HG03139 (cell line): ENCODE measurements around the gene POFUT1.
"Not testable (repeated sequence)": the region's sequence is repeated elsewhere in the genome, so short reads cannot be mapped to it uniquely, and the experiment has no call there.

Experiments
- ATAC-seq: cut with Tn5 transposase; IDR thresholded peaks from one replicate; pipeline ENCODE4 v1.9.1; 2021; ENCODE audit not compliant: unreplicated experiment

Gene POFUT1

DNA sequence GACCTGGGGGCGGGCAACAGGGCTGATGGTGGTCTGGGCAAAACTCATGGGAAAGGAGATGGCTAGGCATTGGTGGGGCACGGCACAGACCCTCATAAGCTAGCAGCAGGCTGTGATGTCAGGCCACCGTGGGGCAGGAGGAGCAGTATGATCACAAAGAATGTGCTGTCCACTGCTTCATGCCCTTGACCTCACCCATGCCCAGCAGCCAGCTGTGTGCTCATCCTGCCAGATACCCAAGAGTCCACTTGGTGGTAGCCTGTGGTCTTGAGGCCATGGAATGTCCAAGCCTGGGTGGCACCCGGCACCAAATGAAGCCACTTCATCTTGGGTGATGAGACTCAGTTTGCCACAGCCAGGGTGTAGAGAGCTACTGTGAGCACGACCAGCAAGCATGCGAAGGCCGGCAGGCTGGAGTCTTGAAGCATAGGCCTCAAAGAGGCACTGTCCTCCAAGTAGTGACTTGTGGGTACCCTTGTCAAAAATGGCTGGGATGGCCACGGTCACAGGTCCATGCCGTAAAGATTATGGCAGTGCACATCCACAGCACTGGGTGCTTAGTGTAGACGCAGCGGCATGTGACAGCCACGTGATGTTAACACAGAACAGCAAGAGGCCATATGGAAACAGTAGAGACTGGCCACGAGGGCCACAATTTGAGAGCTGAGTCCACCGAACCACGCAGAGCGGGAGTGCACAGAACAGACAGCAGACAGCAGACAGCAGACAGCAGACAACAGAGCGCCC, 19.1 kb upstream of the POFUT1 start:
- no peak for ATAC-seq

DNA sequence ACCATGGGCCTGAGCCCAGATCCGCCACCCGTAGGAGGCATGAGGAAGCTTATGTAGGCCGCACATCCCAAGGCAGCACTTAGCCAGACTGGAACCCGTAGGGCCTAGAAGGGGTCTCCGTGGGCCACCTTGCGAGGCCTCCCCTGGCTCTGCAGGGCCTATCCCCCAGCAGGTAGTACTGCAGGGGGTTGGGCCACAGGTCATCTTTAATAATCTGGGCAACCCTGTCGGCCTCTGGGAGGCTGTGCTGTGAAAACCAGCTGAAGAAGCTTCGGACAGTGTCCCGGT, 18.6 kb upstream of the POFUT1 start:
- ATAC-seq = no peak

DNA sequence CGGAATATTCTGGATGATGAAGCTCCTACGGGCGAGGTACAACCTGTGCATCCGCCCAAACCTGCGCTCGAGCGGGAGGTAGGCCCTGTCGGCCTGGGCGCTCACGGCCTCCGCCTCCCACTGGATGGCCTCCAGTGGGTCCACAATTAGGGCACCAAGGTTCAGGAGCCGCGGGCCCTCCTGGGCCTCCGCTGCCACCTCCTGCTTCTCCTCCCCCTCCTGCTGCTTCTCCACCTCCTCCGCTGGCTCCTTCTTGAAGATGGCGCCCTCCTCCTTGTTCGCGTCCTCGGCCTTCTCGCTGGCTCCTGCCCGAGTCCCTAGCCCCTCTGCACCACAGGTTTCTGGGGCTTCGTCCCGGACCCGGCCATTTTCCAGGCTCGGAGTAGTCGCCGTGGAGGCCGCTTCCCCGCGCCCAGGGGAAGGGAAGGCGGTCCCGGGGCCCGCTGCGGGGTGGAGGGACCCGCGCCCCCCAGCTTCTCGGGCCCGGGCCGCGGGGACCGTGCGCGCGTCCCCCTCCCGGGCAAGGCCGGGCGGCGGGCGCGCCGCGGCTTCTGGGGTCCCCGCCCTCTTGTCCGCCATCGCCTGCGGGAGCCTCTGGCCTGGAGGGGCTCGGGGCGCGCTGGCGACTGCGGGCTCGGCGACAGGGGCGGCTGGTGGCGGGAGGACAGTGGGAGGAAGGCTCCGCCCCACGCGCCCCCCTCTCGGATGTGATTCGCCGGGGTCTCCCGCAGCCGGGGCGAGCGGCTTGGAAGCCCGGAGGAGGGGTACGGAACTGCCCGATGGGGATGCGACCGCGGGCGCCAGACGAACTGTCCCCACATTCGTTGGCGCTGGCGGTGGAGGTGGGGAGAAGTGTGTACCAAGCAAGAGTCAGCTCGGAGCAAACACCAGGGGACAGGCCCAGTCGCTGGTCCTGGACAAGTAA, 17.7 kb upstream of the POFUT1 start:
- no peak for ATAC-seq

DNA sequence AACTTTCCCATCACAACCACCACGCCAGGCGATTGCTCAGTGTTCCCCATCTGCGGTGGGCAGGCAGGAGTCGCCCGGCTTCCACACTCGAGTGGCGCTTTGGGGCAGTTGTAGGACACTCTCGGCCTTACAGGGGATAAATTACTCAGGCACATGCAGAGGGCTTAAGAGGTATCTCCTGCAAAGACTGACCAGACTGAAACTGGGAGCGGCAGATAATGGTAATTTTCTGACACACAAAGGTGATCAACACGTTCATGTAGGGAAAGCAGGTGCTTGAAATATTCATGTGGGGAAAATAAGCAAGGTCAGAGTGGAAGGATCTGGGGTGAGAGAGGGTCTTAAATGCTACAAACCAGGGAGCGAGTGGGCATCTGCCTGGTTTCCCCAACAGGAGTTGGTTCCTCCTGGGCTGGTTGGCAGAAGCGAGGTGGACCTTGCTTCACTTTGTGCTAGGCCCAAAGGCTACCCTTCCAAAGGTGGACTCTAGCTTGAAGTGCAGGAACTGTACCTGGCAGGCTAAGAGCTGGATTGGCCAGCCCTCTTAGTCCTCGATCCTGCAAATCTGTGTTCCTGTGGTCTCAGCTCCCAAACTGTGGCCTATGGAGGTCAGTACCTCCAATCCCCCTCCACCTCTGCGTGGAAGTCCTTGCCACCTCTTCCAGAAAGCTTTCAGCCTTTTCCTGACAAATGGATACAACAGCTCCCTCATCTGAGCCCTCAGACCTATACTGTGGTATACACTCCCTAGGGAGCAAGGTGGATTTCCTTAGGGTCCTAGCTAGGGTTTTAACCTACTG, 16.9 kb upstream of the POFUT1 start:
- ATAC-seq = no peak

DNA sequence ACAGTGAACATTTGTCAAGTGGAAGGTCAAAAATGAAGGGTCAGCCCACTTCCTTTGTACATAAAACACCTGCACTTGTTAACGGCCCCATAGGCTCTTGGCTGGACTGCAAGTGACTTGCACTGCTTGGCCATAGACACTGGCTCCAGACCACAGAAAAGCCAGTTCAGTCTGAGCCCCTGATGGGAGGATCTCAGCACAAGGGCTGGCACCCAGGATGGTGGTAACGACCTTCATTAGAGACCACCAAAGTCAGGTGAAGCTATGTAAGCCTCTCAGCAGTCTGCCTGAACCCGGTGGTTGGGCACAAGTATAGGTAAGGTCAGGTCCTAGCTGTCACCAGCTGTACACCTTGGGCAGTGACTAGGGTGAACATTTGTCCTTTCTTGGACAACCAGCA, 16.3 kb upstream of the POFUT1 start:
- no peak for ATAC-seq

DNA sequence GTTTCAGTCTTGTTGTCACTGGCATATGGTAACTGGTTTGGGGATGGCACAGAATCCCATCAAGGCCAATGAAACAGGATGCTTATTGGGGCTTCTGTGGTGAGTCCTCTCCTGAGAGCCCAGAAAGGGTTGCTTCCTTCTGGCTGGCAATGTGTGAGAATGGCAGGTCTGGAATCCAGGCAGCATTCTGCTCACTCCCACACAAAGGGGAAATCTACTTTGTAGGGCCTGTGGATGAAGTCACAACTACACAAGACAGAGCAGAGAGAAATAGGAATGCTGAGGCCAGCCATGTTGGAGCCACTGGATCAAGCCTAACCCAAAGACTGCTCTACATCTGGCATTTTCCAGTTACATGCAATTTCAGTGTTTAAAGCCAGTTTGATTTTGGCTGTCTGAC, 15.8 kb upstream of the POFUT1 start:
- no peak for ATAC-seq

DNA sequence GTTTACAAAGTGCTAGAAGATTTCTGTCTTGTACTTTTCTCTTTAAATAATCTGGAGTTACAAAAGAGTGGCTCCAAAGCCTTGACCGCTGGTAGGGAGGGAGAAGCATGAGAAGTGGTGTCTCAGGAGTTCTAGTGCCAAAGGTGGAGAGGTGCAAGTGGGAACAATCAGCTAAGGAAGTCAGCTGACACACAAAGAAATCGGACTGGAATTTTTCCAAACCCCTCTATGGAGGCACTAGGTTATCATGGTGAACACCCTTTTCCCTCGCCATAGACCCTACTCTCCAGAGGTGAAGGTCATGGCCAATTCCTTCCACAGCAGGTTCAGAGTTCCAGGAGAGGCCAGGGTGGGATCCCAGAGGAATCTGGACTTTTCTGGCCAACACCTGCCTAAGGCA, 15.0 kb upstream of the POFUT1 start:
- ATAC-seq = no peak

DNA sequence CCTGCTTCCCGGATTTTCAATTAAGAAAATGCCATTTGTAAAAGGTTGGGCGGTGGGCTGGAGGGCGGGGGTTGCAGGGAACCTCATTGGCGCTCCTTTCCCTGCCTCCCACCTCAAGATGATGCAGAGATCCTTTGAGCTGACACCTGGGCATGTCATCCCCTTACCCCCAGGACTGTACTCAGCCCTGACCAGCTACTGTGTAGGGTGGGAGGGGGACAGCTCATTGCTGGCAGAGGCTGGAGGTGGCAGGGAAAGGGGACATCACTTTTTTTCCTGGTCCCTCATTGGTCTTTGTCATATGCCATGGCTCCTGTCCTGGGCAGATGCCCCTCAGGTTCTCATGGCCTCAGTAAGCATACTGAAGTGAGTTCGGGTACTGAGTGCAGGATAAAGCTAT, 14.3 kb upstream of the POFUT1 start:
- ATAC-seq = not testable (repeated sequence)

DNA sequence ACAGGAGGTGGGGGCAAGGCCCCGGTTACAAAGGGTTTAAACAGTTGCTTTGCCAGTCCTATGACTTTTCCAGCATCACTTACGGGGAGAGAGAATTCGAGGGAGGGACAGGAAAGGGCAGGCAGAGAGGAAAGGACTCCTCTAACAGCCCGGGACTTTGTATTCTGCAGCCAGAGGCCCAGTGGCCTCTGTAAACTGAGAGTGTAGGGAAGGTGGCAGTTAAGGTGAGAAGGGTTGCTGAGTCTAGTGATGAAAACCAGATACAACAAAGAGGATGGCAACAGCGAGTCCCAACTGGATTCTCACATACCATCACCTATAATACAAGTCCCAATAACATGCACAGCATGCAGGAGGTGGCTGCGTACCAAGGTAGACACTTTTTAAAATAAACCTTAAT, 13.7 kb upstream of the POFUT1 start:
- no peak for ATAC-seq

DNA sequence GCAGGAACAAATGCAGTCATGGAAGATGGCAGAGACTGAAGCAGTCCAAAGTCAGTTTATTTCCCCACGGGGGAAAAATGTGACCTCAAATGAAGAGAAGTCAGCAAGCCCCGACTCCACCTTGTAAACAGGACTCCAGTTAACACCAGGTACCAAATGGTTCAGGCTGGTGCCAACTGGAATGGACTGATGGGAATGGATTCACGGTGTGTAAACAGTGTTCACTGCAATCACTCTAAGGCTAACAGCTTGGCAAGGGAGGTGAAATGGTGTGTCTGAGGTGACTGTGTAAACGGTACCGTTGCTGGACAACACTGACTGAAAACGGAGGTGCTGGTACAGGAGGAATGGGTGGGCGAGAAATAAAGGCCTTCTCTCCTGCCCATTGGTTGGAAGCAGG, 12.1 kb upstream of the POFUT1 start:
- ATAC-seq = no peak

DNA sequence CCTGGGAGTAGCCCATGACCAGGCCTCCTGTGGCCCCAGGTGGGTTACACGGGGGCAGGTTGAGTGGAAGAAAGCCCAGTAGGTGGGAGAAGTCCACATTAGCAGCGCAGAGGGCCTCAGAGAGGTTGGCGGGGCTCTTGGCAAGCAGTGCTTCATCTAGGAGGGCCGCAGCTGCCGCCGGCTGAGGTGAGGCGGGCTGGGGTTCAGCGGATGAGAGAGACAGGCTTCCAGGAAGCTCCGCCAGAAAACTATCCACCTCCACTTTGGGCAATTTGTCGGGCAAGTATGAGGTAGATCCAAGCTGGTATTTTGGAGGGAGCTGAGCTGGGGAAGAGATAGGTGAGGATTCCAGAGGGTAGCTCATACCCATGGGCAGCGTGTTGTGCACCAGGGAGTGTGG, 11.1 kb upstream of the POFUT1 start:
- ATAC-seq = not testable (repeated sequence)

DNA sequence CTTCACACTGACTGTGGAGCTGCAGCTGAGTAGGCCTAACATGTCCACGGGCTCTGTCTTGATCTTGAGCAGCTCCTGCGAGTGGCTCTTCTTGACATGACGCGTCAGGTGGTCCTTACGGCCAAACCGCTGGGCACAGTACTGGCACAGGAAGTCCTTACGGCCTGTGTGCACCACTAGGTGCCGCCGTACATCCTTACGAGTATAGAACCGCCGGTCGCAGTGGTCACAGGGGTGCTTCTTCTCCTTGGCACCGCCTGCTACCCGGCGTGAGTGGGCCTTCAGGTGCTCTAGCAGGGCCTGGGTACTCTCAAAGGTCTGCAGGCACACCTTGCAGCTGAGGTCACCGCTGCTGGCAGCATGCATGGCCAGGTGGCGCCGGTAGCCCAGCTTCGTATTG, 10.5 kb upstream of the POFUT1 start:
- ATAC-seq = not testable (repeated sequence)

DNA sequence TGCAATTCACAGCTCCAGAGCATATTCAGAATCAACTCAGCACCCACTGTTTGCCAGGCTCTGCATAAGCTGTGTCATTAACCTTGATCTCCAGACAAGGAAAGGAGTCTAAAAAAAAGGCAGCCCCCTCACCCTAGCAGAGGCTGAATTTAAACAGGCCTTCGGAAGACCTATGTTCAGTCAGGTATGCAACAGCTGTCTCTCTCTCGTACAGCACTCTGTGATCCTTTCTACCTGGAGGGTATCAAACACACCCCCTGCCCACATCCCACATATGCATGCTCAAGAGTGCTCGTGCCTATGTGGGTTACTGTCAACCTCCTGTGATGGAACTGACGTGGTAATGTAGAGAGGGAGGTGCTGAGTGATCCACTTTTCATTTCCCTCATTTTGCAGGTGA, 8.7 kb upstream of the POFUT1 start:
- no peak for ATAC-seq

DNA sequence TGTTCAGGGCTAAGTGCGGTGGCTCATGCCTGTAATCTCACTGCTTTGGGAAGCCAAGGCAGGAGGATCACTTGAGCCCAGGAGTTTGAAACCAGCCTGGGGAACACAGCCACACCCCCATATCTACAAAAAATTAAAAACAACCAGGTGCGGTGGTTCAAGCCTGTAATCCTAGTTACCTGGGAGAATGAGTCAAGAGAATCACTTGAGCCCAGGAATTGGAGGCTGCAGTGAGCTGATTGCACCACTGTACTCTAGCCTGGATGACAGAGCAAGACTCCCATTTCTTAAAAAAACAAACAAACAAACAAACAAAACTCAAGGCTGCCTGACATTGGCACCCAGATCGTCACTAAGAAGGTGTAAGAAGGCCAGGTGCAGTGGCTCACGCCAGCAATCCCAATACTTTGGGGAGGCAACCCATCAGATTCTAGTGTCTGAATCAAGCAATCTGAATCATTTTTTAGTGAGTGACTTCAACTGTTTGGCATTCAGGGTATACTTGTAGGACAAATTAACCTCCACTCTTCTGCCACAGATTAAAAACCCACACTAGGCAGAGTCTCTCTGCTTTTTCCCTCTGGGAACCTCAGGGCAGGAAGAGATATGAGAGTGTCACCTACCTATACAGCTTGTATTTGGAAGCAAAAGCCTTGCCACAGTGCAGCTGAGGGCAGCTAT, 6.2 kb upstream of the POFUT1 start:
- no peak for ATAC-seq

DNA sequence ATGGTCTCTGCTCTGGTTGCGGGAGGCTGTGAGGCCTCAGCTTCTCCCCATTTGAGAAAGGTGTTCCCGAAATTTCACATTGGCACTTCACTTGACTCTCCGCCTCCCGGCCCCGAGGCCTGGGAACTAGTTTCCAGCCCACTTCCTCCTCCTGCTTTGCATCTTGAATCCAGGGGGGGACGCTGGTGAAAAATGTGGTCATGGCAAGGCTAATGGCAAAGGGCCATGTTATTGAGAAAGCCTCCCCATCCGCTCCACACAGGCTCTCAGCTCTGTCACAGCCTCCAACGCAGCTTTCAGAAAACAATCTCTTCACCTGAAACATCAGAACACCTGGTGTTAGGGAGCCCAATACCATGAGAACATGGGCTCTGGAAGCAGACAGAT, 5.7 kb upstream of the POFUT1 start:
- ATAC-seq = no peak

DNA sequence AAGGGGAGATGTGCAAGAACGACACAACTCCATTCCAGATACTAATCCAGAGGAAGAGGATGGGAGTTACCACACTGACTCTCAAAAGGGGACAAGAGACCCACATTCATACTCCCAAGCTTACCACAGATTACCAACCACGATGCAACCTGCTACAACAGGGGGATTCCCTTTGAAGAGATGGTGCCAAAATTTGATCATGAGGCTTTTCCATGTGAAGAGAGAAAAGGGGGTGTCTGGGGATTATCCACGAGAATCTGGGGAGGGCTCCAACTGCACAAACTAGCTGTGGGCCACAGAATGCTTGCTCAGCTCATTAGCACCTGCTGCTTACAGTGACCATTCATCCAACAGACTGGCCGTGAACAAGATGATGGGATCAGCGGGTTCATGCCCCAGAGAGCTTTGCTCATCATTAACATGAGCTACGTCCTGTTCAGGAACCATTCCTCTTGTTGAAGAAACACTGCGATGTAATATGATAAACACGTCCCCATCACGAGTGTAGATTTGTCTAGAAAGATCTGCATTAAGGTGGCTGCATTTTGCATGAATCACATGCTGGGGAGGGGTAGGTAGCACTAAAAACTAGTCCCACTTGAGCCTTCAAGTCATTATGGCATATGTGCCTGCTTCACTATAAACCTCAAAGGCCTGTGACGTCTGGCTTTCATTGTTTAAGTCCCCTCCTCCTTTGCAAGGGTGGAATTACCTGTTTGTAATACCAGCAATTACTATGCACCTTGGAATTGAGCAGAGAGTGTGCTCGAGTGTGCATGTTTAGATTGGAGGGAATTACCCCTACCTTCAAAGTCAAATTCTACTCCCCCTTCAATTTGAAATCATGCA, 4.1 kb upstream of the POFUT1 start:
- ATAC-seq = no peak

DNA sequence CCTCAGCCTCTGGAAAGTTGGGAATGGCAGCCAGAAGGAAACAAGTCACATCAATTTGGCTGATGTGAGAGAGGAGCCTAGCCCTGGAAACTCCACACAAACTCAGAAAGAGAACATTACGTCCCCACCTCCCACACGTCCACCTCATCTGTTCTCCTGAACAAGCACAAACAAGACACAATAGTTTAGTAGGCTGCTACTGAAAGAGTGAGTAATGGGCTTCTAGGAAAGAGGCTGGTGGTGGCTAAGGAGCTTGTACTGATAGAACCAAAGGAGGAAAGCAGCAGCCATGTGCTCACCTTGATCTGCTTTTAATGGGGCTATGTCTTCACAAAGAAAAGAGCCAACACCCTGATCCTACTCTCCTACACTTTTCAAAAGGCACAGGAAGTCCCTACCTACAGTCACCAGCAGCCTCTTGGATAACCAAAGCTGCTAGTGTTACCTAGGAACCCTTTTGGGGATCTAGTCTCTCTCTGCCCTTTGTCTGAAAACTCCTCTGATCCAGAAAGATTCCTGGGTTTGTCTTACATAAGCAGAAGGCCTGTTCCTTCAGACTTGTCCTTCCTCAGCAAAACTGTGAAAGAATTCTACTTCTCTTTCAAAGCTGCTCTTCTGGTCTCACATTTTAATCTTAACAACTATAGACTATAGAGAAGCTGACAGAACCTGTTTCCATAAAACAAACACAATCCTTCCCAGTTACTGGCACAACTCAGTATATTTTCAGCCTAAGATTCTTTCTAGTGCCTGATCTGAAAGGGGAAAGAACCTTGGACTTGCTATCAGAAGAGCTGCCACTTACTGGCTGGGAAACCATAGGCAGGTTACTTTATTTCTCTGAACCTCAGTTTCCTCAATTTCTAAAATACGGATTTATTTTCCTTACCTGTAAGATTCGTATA, 3.2 kb upstream of the POFUT1 start:
- ATAC-seq = no peak

DNA sequence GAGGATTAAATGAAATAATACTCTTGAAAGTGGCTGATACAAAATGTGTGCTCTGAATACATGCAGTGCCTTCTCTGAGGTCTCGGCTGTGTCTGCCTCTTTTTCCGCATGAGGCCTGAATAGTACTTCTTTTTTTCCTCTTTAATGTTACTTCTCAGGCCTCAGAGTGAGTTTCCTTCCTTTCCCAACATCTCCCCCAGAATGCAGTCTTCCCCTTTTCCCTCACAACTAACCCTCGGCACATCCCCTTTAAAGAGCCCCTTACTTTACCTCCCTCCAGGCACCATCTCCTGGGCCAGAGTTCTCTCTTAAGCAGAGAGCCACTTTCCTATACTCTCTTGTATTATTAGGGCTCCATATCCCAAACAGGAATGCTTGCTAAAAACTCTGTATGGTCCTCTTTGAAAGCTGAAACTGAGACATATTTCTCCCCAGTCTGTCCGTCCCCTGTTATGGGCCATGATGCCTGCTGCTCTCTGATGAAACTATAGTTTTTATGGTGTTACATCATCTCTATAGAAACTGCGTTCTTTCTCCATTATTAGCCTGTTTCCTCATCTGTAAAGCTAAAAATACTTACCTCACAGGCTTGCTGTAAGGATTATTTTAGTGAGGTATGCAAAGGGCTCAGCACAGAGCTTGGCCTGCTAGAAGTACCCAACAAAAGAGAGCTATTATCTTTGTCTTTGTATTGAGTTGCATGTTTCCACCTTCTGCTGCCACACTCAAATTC, 2.4 kb upstream of the POFUT1 start:
- ATAC-seq = no peak
